Measurements from ENCODE around the gene RBM7.

DNA sequence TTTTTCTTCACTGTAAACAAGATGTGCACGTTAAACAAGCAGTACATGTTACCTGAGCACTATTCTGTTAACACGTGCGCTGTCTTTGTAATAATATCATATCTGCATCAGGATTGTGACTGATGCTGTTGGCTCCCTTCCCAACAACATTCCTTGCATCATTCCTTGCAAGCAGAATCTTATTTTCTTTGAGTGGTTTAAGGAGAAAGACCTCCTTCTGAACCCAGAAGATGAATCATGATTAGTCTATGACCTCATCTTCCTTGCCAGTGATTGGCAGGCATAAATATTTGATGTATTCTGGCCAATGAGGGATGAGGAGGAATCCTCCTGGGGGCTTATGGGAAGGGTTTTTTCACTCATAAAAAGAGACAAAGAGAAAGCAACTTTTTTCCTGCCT lies 46.4 kb upstream of the RBM7 start:
- TF ChIP-seq, protein P1, sequence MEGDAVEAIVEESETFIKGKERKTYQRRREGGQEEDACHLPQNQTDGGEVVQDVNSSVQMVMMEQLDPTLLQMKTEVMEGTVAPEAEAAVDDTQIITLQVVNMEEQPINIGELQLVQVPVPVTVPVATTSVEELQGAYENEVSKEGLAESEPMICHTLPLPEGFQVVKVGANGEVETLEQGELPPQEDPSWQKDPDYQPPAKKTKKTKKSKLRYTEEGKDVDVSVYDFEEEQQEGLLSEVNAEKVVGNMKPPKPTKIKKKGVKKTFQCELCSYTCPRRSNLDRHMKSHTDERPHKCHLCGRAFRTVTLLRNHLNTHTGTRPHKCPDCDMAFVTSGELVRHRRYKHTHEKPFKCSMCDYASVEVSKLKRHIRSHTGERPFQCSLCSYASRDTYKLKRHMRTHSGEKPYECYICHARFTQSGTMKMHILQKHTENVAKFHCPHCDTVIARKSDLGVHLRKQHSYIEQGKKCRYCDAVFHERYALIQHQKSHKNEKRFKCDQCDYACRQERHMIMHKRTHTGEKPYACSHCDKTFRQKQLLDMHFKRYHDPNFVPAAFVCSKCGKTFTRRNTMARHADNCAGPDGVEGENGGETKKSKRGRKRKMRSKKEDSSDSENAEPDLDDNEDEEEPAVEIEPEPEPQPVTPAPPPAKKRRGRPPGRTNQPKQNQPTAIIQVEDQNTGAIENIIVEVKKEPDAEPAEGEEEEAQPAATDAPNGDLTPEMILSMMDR (IDR thresholded peaks at IDR 0.05; ENCODE audit: low read depth, low read length), result no peak
- TF ChIP-seq EZH2phosphoT487 (IDR thresholded peaks at IDR 0.05; ENCODE audit: low read depth), result no peak

Data from OCI-LY3 (cell line).